MCF 10A (cell line): ENCODE results near the gene LRFN4. TPM values are rescaled to one million over a fixed set of nuclear protein-coding genes. Genes with fewer than 3 reads are reported as not detected.
A peak's percentile ranks its signal among the peaks of the same experiment; 100 is the strongest.

Source experiments
- BruUV-seq: library from RNA; stranded (reverse); fragments of 400-500 nt; replicated peaks from 2 replicates; lab custom pipeline; 2021; lab: Mats Ljungman, UMichigan
- CTCF ChIA-PET: fragments of 300-600 bp; sonication (Branson Sonifier 250); formaldehyde crosslinking; extraction: SDS; loops from one replicate; lab custom pipeline; 2021; ENCODE audit warnings: antibody characterized with exemption, inconsistent platforms; lab: Yijun Ruan, JAX
- POLR2A ChIA-PET: fragments of 300-600, 350-650 bp; sonication (Branson Sonifier 250); formaldehyde crosslinking; extraction: SDS; loops from one replicate; lab custom pipeline; 2020; ENCODE audit warnings: antibody characterized with exemption, inconsistent platforms; lab: Yijun Ruan, JAX
- DNase-seq: peaks from one replicate; pipeline ENCODE4 v3.0.0-alpha.2; 2018; ENCODE audit not compliant: unreplicated experiment
- H3K27ac Mint-ChIP-seq: one replicate; pipeline ENCODE4 v1.8.0; 2022; ENCODE audit warnings: mild to moderate bottlenecking, low read depth, mixed read lengths; ENCODE audit not compliant: unreplicated experiment
- H3K27me3 Mint-ChIP-seq: one replicate; pipeline ENCODE4 v1.8.0; 2022; ENCODE audit warnings: mixed read lengths; ENCODE audit not compliant: insufficient read depth, unreplicated experiment
- H3K36me3 Mint-ChIP-seq: one replicate; pipeline ENCODE4 v1.8.0; 2022; ENCODE audit warnings: mild to moderate bottlenecking, moderate library complexity, mixed read lengths; ENCODE audit not compliant: insufficient read depth, unreplicated experiment
- H3K4me1 Mint-ChIP-seq: one replicate; pipeline ENCODE4 v1.8.0; 2022; ENCODE audit warnings: mixed read lengths; ENCODE audit not compliant: insufficient read depth, unreplicated experiment
- H3K4me3 Mint-ChIP-seq: one replicate; pipeline ENCODE4 v1.8.0; 2022; ENCODE audit warnings: mild to moderate bottlenecking, moderate library complexity, mixed read lengths; ENCODE audit not compliant: unreplicated experiment
- H3K9me3 Mint-ChIP-seq: one replicate; pipeline ENCODE4 v1.8.0; 2022; ENCODE audit warnings: mixed read lengths; ENCODE audit not compliant: unreplicated experiment
- intact Hi-C: fragments of 100-400 bp; cut with micrococcal nuclease; formaldehyde crosslinking; loops from 2 replicates; pipeline ENCODE4 v1.14.1; 2022
- total RNA-seq: library from RNA; stranded (reverse); gene quantifications from 2 replicates; pipeline ENCODE4 v1.2.3, GENCODE V29; 2022
- TF ChIP-seq, protein P1 (sequence below): fragments of 200-600 bp; IDR thresholded peaks from one replicate; pipeline ENCODE4 v1.8.0; 2022; ENCODE audit warnings: antibody characterized with exemption, mild to moderate bottlenecking; ENCODE audit not compliant: unreplicated experiment

The LRFN4 gene
- total RNA-seq, 1 experiment from 2014 or later, result 30.4 TPM

DNA sequence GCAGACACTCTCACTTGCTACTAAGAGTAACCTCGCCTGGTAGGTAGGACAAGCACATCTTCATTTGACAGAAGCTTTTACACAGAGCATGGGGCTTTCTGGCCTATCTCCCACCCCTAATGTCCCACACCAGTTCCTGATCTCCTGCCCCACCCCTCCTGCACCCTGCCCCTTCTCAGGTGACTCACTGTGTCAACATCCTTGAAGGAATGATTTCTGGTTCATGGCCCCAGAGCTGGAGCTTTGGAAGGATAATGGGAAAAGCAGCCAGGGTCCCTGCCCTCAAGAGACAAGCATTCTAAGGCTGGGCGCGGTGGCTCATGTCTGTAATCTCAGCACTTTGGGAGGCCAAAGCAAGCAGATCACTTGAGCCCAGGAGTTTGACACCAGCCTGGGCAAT is 47.2 kb downstream of the LRFN4 start:
- Mint-ChIP-seq H3K9me3 (no peaks in the 10 kb centered on the region), H3K4me3 (no peak overlapping the region), H3K27me3 (no peaks in the 10 kb centered on the region), H3K36me3 (no peaks in the 10 kb centered on the region), H3K27ac (peak overlapping the region; percentile 73), H3K4me1 (peaks cover 37% of the 10 kb centered on the region)
- TF ChIP-seq, protein P1, sequence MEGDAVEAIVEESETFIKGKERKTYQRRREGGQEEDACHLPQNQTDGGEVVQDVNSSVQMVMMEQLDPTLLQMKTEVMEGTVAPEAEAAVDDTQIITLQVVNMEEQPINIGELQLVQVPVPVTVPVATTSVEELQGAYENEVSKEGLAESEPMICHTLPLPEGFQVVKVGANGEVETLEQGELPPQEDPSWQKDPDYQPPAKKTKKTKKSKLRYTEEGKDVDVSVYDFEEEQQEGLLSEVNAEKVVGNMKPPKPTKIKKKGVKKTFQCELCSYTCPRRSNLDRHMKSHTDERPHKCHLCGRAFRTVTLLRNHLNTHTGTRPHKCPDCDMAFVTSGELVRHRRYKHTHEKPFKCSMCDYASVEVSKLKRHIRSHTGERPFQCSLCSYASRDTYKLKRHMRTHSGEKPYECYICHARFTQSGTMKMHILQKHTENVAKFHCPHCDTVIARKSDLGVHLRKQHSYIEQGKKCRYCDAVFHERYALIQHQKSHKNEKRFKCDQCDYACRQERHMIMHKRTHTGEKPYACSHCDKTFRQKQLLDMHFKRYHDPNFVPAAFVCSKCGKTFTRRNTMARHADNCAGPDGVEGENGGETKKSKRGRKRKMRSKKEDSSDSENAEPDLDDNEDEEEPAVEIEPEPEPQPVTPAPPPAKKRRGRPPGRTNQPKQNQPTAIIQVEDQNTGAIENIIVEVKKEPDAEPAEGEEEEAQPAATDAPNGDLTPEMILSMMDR, result no peak
- CTCF ChIA-PET, result interaction anchor here (1.1 kb wide), 1 partner anchor 72 kb away, joined by 4 read pairs; the partner anchor contains the start of gene C11orf86
- intact Hi-C loops, result no loop called here
- peak; percentile 57 for DNase-seq
- POLR2A ChIA-PET, result interaction anchor here (1.3 to 2.8 kb wide), 2 partner anchors 12 to 31 kb away, joined by 5 to 10 read pairs; no protein-coding TSS in a partner anchor
- BruUV-seq, result no TSS peak

GRCh38 chr11:66904561-66904960 is 47.7 kb downstream of the LRFN4 start:
- H3K4me1 Mint-ChIP-seq, result peaks cover 37% of the 10 kb centered on the region
- H3K36me3 Mint-ChIP-seq, result peaks cover 3% of the 10 kb centered on the region
- peak overlapping the region; percentile 73 for H3K27ac Mint-ChIP-seq
- no peak overlapping the region for H3K4me3 Mint-ChIP-seq
- intact Hi-C loops, result no loop called here
- TF ChIP-seq, protein P1, result no peak
- no peak for DNase-seq
- H3K27me3 Mint-ChIP-seq, result no peaks in the 10 kb centered on the region
- no TSS peak for BruUV-seq
- H3K9me3 Mint-ChIP-seq, result no peaks in the 10 kb centered on the region
- POLR2A ChIA-PET, result interaction anchor here (1.3 to 2.8 kb wide), 2 partner anchors 12 to 31 kb away, joined by 5 to 10 read pairs; no protein-coding TSS in a partner anchor
- CTCF ChIA-PET, result no interaction called here

- ChIA-PET POLR2A (interaction anchor here (1.3 to 2.8 kb wide), 3 partner anchors 13 to 54 kb away, joined by 5 to 10 read pairs (median 9); partner anchors contain the start of gene PC), CTCF (no interaction called here)
- Mint-ChIP-seq H3K27me3 (no peaks in the 10 kb centered on the region), H3K4me3 (no peak overlapping the region), H3K9me3 (no peaks in the 10 kb centered on the region), H3K27ac (peak overlapping the region; percentile 82), H3K36me3 (peaks cover 8% of the 10 kb centered on the region), H3K4me1 (peaks cover 37% of the 10 kb centered on the region)
- intact Hi-C loops, result no loop called here
- TF ChIP-seq, protein P1, result no peak
- DNase-seq, result no peak
- BruUV-seq, result no TSS peak
These were observed 48.2 kb downstream of the LRFN4 start for GRCh38 chr11:66904981-66905521.

GRCh38 chr11:66905631-66906030 is 48.8 kb downstream of the LRFN4 start:
- POLR2A ChIA-PET, result interaction anchor here (0.7 to 2.8 kb wide), 4 partner anchors 13 to 53 kb away, joined by 3 to 10 read pairs (median 7); partner anchors contain the start of gene PC

More at GRCh38 chr11:66905631-66906030, 48.8 kb downstream of the LRFN4 start:
- TSS peak; percentile 45 for BruUV-seq
- intact Hi-C loops, result no loop called here
- DNase-seq, result no peak
- Mint-ChIP-seq H3K4me3 (no peak overlapping the region), H3K9me3 (no peaks in the 10 kb centered on the region), H3K4me1 (peaks cover 37% of the 10 kb centered on the region), H3K36me3 (peaks cover 9% of the 10 kb centered on the region), H3K27ac (peak overlapping the region; percentile 82), H3K27me3 (no peaks in the 10 kb centered on the region)
- CTCF ChIA-PET, result no interaction called here
- TF ChIP-seq, protein P1, result no peak
